Astrocyte (in vitro differentiated cells and primary cell): ENCODE measurements around the gene ASB7. TPM values are rescaled to one million over a fixed set of nuclear protein-coding genes. Genes with fewer than 3 reads are reported as not detected.

Experiments used
- DNase-seq: peaks from one replicate; pipeline ENCODE4 v3.0.0-alpha.2; 2010; ENCODE audit warnings: low read depth
- FAIRE-seq: peaks from 2 replicates; lab custom pipeline; 2011; peaks lifted over from hg19 to GRCh38; lab: Jason Lieb, UNC
- H2AFZ ChIP-seq: 2 replicates; pipeline ENCODE4 v1.6.0; 2012; ENCODE audit warnings: low read depth, low read length, inconsistent platforms
- H3K27ac ChIP-seq: 2 replicates; pipeline ENCODE4 v1.5.1; 2011; ENCODE audit warnings: low read depth, low read length, inconsistent platforms
- H3K27me3 ChIP-seq: 2 replicates; pipeline ENCODE4 v1.6.0; 2011; ENCODE audit warnings: low read length, inconsistent platforms; ENCODE audit not compliant: insufficient read depth
- H3K36me3 ChIP-seq: 2 replicates; pipeline ENCODE4 v1.5.1; 2011; ENCODE audit warnings: low read length, inconsistent platforms; ENCODE audit not compliant: insufficient read depth
- H3K4me1 ChIP-seq: 2 replicates; pipeline ENCODE4 v1.5.1; 2011; ENCODE audit warnings: low read length, inconsistent platforms; ENCODE audit not compliant: insufficient read depth
- H3K4me2 ChIP-seq: 2 replicates; pipeline ENCODE4 v1.6.0; 2012; ENCODE audit warnings: low read length, inconsistent platforms
- H3K4me3 ChIP-seq: 2 replicates; pipeline ENCODE4 v1.5.1; 2011; ENCODE audit warnings: low read depth, mild to moderate bottlenecking, low read length, inconsistent platforms; ENCODE audit not compliant: insufficient read depth
- H3K79me2 ChIP-seq: 2 replicates; pipeline ENCODE4 v1.6.0; 2012; ENCODE audit warnings: mild to moderate bottlenecking, low read length, inconsistent platforms; ENCODE audit not compliant: insufficient read depth
- H3K9ac ChIP-seq: 2 replicates; pipeline ENCODE4 v1.6.0; 2012; ENCODE audit warnings: mild to moderate bottlenecking, low read length, inconsistent platforms
- H3K9me3 ChIP-seq: 2 replicates; pipeline ENCODE4 v1.5.1; 2012; ENCODE audit warnings: low read depth, mild to moderate bottlenecking, low read length, inconsistent platforms; ENCODE audit not compliant: insufficient read depth
- H4K20me1 ChIP-seq: 2 replicates; pipeline ENCODE4 v1.6.0; 2012; ENCODE audit warnings: low read length, inconsistent platforms; ENCODE audit not compliant: insufficient read depth
- H3K27ac Mint-ChIP-seq: one replicate; pipeline ENCODE4 v1.8.0; 2021; ENCODE audit warnings: mild to moderate bottlenecking, mixed read lengths; ENCODE audit not compliant: unreplicated experiment
- H3K27me3 Mint-ChIP-seq: one replicate; pipeline ENCODE4 v1.8.0; 2021; ENCODE audit warnings: low read depth, mixed read lengths; ENCODE audit not compliant: unreplicated experiment
- H3K36me3 Mint-ChIP-seq: one replicate; pipeline ENCODE4 v1.8.0; 2021; ENCODE audit warnings: low read depth, mixed read lengths; ENCODE audit not compliant: unreplicated experiment
- H3K4me1 Mint-ChIP-seq: one replicate; pipeline ENCODE4 v1.8.0; 2021; ENCODE audit warnings: low read depth, mixed read lengths; ENCODE audit not compliant: unreplicated experiment
- H3K4me3 Mint-ChIP-seq: one replicate; pipeline ENCODE4 v1.8.0; 2021; ENCODE audit warnings: mild to moderate bottlenecking, moderate library complexity, mixed read lengths; ENCODE audit not compliant: unreplicated experiment
- H3K9me3 Mint-ChIP-seq: one replicate; pipeline ENCODE4 v1.8.0; 2021; ENCODE audit warnings: mild to moderate bottlenecking, mixed read lengths; ENCODE audit not compliant: unreplicated experiment
- EZH2 ChIP-seq: IDR thresholded peaks from 2 replicates; pipeline ENCODE4 v1.6.1; 2012; ENCODE audit warnings: mild to moderate bottlenecking, low read length, inconsistent platforms; ENCODE audit not compliant: insufficient read depth
- total RNA-seq: library from RNA; stranded (reverse); gene quantifications from 2 replicates; pipeline ENCODE4 v1.2.1, GENCODE V29; 2021
- TF ChIP-seq, protein P1 (sequence below): IDR thresholded peaks from 2 replicates; pipeline ENCODE4 v1.5.1; 2011; ENCODE audit warnings: low read depth, mild to moderate bottlenecking, inconsistent platforms, low read length, moderate library complexity; ENCODE audit not compliant: insufficient read depth

The ASB7 gene
- total RNA-seq, 1 donor from 2014 or later = 14.4 TPM

DNA sequence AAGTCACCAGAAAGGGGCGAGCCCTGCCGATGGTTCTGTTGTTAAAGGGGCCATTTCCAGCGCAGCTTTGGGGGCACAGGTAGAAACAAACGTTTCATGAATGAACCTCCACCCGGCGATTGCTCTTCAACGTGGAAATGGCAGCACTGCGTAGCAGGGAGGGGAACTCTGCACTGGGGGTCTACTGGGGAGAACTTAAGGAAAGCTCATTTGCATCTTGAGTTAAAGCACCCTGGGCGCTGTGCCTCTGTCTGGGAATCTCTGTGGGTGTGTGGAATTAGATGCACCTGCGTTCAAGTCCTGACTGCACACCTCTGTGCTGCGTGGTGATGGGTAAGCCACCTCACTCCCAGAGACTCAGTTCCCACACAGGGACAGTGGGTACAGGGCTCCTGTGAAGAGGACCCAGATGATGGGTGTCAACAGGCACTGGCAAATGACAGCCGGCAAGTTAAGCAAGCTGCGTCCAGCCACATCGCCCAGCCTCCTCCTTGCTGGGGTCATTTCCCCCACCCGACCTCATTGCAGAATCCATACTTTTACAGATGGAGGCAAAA, 68.8 kb downstream of the ASB7 start:
- no peak overlapping the region for H3K4me3 Mint-ChIP-seq
- H3K9me3 Mint-ChIP-seq = peaks cover 5% of the 10 kb centered on the region
- Histone ChIP-seq H3K4me3 (no peak overlapping the region), H2AFZ (no peak overlapping the region), H3K4me1 (no peaks in the 10 kb centered on the region), H3K27ac (no peak overlapping the region), H3K9me3 (no peaks in the 10 kb centered on the region), H3K4me2 (no peak overlapping the region), H4K20me1 (no peaks in the 10 kb centered on the region), H3K9ac (peak overlapping the region; percentile 16), H3K79me2 (no peaks in the 10 kb centered on the region), H3K27me3 (no peaks in the 10 kb centered on the region), H3K36me3 (no peaks in the 10 kb centered on the region)
- FAIRE-seq (no peak), DNase-seq (no peak)
- peaks cover 12% of the 10 kb centered on the region for H3K27me3 Mint-ChIP-seq
- H3K27ac Mint-ChIP-seq = no peak overlapping the region
- peaks cover 2% of the 10 kb centered on the region for H3K4me1 Mint-ChIP-seq
- H3K36me3 Mint-ChIP-seq = no peaks in the 10 kb centered on the region
- TF ChIP-seq EZH2 = no peak
- TF ChIP-seq, protein P1, sequence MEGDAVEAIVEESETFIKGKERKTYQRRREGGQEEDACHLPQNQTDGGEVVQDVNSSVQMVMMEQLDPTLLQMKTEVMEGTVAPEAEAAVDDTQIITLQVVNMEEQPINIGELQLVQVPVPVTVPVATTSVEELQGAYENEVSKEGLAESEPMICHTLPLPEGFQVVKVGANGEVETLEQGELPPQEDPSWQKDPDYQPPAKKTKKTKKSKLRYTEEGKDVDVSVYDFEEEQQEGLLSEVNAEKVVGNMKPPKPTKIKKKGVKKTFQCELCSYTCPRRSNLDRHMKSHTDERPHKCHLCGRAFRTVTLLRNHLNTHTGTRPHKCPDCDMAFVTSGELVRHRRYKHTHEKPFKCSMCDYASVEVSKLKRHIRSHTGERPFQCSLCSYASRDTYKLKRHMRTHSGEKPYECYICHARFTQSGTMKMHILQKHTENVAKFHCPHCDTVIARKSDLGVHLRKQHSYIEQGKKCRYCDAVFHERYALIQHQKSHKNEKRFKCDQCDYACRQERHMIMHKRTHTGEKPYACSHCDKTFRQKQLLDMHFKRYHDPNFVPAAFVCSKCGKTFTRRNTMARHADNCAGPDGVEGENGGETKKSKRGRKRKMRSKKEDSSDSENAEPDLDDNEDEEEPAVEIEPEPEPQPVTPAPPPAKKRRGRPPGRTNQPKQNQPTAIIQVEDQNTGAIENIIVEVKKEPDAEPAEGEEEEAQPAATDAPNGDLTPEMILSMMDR = no peak

DNA sequence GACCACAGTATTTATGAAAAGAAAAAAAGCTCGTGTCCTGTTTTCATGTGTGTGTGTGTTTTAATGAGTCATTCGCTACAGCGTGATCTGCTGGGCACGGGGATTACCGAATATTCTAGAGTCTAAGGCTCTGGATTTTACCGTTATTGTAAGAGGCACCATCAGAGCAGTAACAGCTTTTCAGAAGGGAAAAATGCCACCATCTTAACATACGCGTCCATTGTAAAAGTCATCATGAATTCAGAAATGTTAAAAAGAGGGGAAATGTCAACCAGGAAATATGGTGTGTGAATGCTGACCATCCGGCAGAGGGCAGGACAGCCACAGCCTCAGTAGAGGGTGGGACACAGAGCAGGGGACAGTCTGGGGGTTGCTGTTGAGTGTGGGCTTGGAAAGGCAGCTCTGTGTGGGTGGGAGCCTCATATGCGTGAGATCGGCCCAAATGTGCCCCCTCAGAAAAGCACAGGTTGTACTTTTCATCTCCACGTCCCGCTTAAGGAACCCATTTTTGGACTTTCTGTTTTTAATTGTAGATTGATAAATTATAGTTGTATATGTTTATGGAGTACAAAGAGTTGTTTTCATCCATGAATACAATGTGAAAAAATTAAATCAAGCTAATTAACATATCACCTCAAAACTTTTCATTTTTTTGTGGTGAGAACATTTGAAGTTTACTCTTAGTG, 69.6 kb downstream of the ASB7 start:
- peak overlapping the region; percentile 28 for H2AFZ ChIP-seq
- H3K9me3 Mint-ChIP-seq = peaks cover 9% of the 10 kb centered on the region

More for the DNA sequence above, 69.6 kb downstream of the ASB7 start:
- FAIRE-seq (no peak), DNase-seq (no peak)
- no peaks in the 10 kb centered on the region for H4K20me1 ChIP-seq
- no peak overlapping the region for H3K27ac ChIP-seq
- no peaks in the 10 kb centered on the region for H3K27me3 ChIP-seq
- H3K4me1 Mint-ChIP-seq = peaks cover 2% of the 10 kb centered on the region
- H3K4me3 ChIP-seq = no peak overlapping the region
- no peaks in the 10 kb centered on the region for H3K4me1 ChIP-seq
- H3K27ac Mint-ChIP-seq = no peak overlapping the region
- H3K4me2 ChIP-seq = peak overlapping the region; percentile 67
- H3K4me3 Mint-ChIP-seq = no peak overlapping the region
- H3K36me3 Mint-ChIP-seq = no peaks in the 10 kb centered on the region
- H3K9me3 ChIP-seq = no peaks in the 10 kb centered on the region
- H3K9ac ChIP-seq = peak overlapping the region; percentile 16
- no peaks in the 10 kb centered on the region for H3K36me3 ChIP-seq
- peaks cover 16% of the 10 kb centered on the region for H3K27me3 Mint-ChIP-seq
- no peaks in the 10 kb centered on the region for H3K79me2 ChIP-seq
- no peak for TF ChIP-seq EZH2
- TF ChIP-seq, protein P1 = peak; percentile 65
